ENCODE data around the gene RSPO4.

RSPO4 gene

DNA sequence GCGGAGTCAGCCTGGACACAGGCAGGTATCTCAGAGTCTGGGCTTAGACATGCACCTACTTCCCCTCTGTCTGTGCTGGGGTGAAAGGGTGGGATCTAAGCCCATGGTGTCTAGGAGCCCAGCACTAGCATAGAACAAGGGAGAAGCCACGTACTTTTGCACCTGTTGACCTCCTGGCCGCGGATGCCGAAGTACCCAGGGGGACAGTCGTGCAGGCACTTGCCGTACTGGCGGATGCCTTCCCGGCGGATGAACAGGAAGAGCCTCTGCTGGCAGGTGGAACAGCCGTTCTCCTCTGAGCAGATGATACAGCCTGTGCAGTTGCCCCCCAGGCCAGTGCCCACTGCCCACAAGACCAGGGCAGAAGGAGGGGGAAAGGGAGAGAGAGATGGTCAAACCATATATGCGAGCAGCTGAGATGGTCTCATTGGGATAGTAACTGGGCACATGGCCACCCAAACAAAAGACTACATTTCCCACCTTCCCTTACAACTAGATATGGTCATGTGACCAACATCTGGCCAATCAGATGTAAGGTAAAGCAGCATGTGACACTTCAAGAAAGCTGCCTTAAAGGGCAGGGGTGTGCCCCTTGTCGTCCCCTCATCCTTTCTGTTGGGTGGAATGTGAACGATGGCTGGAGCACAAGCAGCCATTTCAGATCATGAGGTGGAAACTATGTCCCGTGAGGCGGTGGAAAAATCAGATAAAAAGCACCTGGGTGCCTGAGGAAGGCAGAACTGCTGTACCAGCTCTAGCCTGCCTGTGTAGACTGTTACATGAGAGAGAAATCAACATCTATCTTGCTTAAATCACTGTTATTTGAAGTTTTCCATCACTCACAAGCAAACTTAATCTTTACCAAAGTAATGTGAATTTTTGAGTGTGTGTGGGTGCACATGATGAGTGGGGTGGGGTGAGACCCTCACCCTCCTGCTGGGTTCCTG, 34.0 kb downstream of the RSPO4 start:
- no peak overlapping the region for H3K27ac Mint-ChIP-seq
- H3K4me3 Mint-ChIP-seq: no peak overlapping the region
- H3K9me3 Mint-ChIP-seq: no peaks in the 10 kb centered on the region
- H3K36me3 Mint-ChIP-seq (ENCODE audit: low read depth): no peaks in the 10 kb centered on the region
- no peaks in the 10 kb centered on the region for H3K4me1 Mint-ChIP-seq (ENCODE audit: low read depth)
- DNase-seq: no peak
- peaks cover 7% of the 10 kb centered on the region for H3K27me3 Mint-ChIP-seq

DNA sequence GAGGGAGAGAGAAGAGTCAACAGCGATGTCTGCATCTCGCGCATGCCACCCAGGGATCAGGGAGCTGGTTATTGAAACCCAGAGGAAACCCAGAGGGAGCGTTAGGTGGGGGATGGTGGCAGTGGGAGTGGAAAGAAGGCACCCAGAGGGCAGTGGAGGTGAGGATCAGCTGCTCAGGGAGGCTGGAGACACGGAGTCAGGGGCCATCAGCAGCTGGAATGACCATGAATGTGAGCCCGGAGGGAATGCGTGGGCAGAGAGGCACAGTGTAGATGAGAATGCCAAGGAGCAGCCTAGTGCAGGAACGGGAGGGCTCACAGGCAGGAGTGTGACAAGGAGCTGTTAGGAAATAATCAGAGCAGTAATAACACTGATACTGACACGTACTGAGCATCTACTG, 36.2 kb downstream of the RSPO4 start:
- Mint-ChIP-seq H3K9me3 (no peaks in the 10 kb centered on the region), H3K4me1 (ENCODE audit: low read depth) (no peaks in the 10 kb centered on the region), H3K27ac (no peak overlapping the region), H3K27me3 (peaks cover 7% of the 10 kb centered on the region), H3K4me3 (no peak overlapping the region), H3K36me3 (ENCODE audit: low read depth) (no peaks in the 10 kb centered on the region)
- DNase-seq: no peak

GRCh38 chr20:963795-964194, 38.3 kb downstream of the RSPO4 start:
- H3K9me3 Mint-ChIP-seq: no peaks in the 10 kb centered on the region
- H3K4me3 Mint-ChIP-seq: no peak overlapping the region
- H3K27ac Mint-ChIP-seq: no peak overlapping the region
- no peaks in the 10 kb centered on the region for H3K36me3 Mint-ChIP-seq (ENCODE audit: low read depth)
- H3K27me3 Mint-ChIP-seq: peaks cover 14% of the 10 kb centered on the region
- no peaks in the 10 kb centered on the region for H3K4me1 Mint-ChIP-seq (ENCODE audit: low read depth)
- DNase-seq: no peak

- H3K9me3 Mint-ChIP-seq: no peaks in the 10 kb centered on the region
- H3K36me3 Mint-ChIP-seq (ENCODE audit: low read depth): no peaks in the 10 kb centered on the region
- H3K27me3 Mint-ChIP-seq: peaks cover 10% of the 10 kb centered on the region
- H3K4me1 Mint-ChIP-seq (ENCODE audit: low read depth): no peaks in the 10 kb centered on the region
- no peak overlapping the region for H3K27ac Mint-ChIP-seq
- H3K4me3 Mint-ChIP-seq: no peak overlapping the region
- DNase-seq: no peak
Observed at GRCh38 chr20:962683-963082, 39.4 kb downstream of the RSPO4 start.

- Mint-ChIP-seq H3K36me3 (ENCODE audit: low read depth) (no peaks in the 10 kb centered on the region), H3K27ac (no peak overlapping the region), H3K4me1 (ENCODE audit: low read depth) (no peaks in the 10 kb centered on the region), H3K4me3 (no peak overlapping the region), H3K9me3 (no peaks in the 10 kb centered on the region), H3K27me3 (peaks cover 10% of the 10 kb centered on the region)
- DNase-seq: no peak
Observed at GRCh38 chr20:962223-962622, 39.9 kb downstream of the RSPO4 start.

DNA sequence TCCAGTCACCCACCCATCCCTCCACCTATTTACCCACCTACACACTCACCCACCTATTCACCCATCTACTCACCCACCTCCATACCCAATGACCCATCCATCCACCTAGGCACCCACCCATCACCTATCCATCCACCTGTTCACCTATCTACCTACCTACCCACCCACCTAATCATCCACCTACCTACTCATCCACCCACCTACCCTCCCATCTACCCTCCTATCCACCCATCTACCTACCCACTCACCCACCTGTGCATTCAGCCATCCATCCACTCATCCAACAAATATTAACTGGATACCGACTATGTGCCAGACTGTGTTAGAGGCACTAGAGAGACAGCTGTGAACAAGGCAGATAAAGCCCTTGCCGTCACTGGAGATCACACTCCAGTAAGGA, 40.3 kb downstream of the RSPO4 start:
- no peak for DNase-seq
- Mint-ChIP-seq H3K4me1 (ENCODE audit: low read depth) (no peaks in the 10 kb centered on the region), H3K27me3 (peaks cover 11% of the 10 kb centered on the region)

DNA sequence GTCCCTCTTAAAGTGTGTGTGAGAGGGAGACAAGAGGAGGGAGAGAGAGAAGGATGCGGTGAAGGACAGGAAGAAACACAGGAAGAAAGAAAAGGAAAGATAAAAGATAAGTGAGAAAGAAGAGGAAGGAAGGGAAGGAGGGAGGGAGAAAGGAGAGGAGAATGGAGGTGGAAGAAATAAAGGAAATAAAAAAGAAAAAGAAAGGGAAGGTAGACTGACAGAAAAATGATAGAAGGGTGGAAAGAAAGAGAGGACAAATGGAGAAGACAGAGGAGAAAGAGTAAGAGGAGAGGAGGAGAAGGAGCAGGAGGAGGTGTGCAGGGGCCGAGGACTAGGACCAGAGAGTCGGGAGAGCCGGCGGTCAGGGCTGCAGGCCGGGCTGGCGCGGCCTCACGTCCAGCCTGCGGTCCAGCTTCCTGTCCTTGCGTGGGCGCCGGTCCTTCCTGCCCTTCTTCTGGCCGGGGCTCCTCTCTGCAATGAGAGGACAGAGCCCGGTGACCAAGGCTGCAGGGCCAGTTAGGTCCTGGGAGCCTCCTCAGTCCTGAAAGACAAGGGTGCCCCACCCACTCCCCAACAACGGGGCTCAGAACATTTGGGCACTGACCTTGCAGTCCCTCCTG, 42.0 kb downstream of the RSPO4 start:
- Mint-ChIP-seq H3K9me3 (no peaks in the 10 kb centered on the region), H3K27ac (no peak overlapping the region)

More for the DNA sequence above, 40.3 kb downstream of the RSPO4 start:
- Mint-ChIP-seq H3K4me3 (no peak overlapping the region), H3K27ac (no peak overlapping the region), H3K36me3 (ENCODE audit: low read depth) (no peaks in the 10 kb centered on the region), H3K9me3 (no peaks in the 10 kb centered on the region)

DNA sequence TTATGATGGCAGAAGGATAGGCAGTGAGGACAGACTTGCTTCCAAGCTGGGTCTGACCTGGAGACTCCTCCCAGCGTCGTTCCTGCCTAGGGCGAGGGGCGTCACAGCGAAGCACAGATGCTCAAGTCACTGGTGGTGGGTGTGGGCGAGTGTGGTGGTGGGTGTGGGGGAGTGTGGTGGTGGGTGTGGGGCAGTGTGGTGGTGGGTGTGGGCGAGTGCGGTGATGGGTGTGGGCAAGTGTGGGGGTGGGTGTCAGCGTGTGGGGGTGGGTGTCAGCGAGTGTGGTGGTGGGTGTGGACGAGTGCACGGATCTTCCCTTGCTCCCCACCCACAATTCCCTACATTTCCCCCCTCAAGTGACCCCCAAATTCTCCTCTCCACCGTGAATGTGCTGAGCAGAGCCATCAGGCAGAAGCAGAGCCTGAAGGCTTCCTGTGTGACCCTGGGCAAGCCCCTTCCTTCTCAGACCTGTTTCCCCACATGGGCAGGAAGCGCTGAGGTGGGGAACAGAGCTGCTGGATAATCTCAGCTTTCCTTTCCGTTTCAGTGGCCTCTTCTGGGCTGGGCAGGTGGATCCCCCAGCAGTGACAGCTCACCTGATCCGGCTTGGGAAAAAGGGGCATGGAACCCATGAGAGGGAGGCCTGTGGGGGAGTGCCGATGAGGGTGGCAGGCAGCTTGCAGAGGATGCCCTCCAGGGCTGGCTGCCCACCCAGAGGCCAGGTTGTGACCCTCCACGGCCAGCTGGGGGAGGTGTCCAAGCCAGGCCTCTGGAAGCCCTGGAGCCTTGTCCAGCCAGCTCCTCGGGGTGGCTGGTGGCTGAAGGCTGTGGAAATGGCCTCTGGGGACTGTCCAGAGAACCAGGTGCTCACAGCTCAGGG, 42.9 kb downstream of the RSPO4 start:
- H3K36me3 Mint-ChIP-seq (ENCODE audit: low read depth): no peaks in the 10 kb centered on the region
- DNase-seq: no peak
- no peak overlapping the region for H3K4me3 Mint-ChIP-seq
- peaks cover 32% of the 10 kb centered on the region for H3K27me3 Mint-ChIP-seq
- no peak overlapping the region for H3K27ac Mint-ChIP-seq
- peaks cover 3% of the 10 kb centered on the region for H3K4me1 Mint-ChIP-seq (ENCODE audit: low read depth)
- H3K9me3 Mint-ChIP-seq: no peaks in the 10 kb centered on the region

More for the DNA sequence above, 42.0 kb downstream of the RSPO4 start:
- DNase-seq: no peak
- peaks cover 3% of the 10 kb centered on the region for H3K4me1 Mint-ChIP-seq (ENCODE audit: low read depth)
- peaks cover 27% of the 10 kb centered on the region for H3K27me3 Mint-ChIP-seq
- H3K4me3 Mint-ChIP-seq: no peak overlapping the region
- H3K36me3 Mint-ChIP-seq (ENCODE audit: low read depth): no peaks in the 10 kb centered on the region

- Mint-ChIP-seq H3K27me3 (peaks cover 42% of the 10 kb centered on the region), H3K27ac (no peak overlapping the region), H3K36me3 (ENCODE audit: low read depth) (no peaks in the 10 kb centered on the region), H3K4me1 (ENCODE audit: low read depth) (peaks cover 3% of the 10 kb centered on the region), H3K9me3 (no peaks in the 10 kb centered on the region), H3K4me3 (no peak overlapping the region)
- DNase-seq: no peak
Observed at GRCh38 chr20:957544-957943, 44.6 kb downstream of the RSPO4 start.

DNA sequence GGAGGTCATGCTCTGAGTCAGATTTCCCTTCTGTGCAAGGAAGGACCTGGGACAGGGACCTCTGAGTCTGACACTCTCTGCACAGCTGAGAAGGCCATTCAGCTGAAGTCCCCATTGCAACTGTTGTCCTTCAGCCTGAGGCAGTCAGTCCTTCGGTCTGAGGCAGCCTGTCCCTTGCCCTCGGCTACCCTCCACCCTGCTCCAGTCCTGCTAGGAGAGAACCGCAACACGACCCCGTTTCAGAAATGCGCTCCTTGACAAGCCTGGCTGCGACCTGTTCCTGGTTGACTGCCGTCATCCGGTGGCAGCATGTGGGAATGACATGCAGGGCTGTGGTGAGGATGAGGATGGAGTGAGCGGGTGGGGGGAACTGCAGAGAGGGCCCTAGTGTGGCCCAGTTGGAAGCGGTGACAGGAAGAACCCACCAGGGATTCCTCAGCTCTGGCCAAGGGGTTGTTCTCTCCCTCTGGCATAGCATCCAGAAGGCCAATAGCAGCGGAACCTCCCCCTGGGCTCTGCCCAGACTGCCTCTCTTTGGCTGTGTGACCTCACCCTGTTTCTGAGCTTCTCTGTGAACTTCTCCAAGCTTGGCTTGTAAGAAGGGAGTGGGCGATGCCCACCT, 45.7 kb downstream of the RSPO4 start:
- H3K9me3 Mint-ChIP-seq: no peaks in the 10 kb centered on the region
- no peak overlapping the region for H3K4me3 Mint-ChIP-seq
- no peak overlapping the region for H3K27ac Mint-ChIP-seq
- no peaks in the 10 kb centered on the region for H3K36me3 Mint-ChIP-seq (ENCODE audit: low read depth)
- DNase-seq: peak; percentile 88
- H3K4me1 Mint-ChIP-seq (ENCODE audit: low read depth): peaks cover 3% of the 10 kb centered on the region
- peaks cover 52% of the 10 kb centered on the region for H3K27me3 Mint-ChIP-seq

- no peak for DNase-seq
- H3K27ac Mint-ChIP-seq: no peak overlapping the region
- H3K36me3 Mint-ChIP-seq (ENCODE audit: low read depth): no peaks in the 10 kb centered on the region
- peaks cover 53% of the 10 kb centered on the region for H3K27me3 Mint-ChIP-seq
- H3K4me3 Mint-ChIP-seq: no peak overlapping the region
- no peaks in the 10 kb centered on the region for H3K9me3 Mint-ChIP-seq
- H3K4me1 Mint-ChIP-seq (ENCODE audit: low read depth): peaks cover 3% of the 10 kb centered on the region
Observed at GRCh38 chr20:955656-956055, 46.5 kb downstream of the RSPO4 start.

DNA sequence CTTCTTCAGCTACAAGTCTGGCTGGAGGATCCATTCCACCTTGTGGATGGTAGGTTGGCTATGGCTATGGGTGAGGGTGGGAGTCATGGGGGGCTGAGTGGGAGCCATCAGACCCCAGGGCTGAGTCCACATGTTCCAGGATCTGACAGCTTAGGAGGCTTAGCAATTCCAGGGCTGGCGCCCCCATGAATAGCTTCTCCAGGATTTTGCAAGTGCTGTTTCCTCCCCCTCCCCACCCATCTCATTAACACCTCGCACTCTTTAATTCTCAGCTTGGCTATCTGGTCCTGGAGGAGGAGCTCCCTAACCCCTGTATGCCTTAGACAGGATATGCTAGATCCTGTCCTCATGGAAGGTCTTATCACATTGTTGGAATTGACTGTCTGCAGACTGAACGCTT, 47.0 kb downstream of the RSPO4 start:
- no peaks in the 10 kb centered on the region for H3K36me3 Mint-ChIP-seq (ENCODE audit: low read depth)
- peaks cover 52% of the 10 kb centered on the region for H3K27me3 Mint-ChIP-seq
- no peaks in the 10 kb centered on the region for H3K9me3 Mint-ChIP-seq
- H3K4me1 Mint-ChIP-seq (ENCODE audit: low read depth): peaks cover 3% of the 10 kb centered on the region
- DNase-seq: no peak
- H3K4me3 Mint-ChIP-seq: no peak overlapping the region
- H3K27ac Mint-ChIP-seq: no peak overlapping the region

DNA sequence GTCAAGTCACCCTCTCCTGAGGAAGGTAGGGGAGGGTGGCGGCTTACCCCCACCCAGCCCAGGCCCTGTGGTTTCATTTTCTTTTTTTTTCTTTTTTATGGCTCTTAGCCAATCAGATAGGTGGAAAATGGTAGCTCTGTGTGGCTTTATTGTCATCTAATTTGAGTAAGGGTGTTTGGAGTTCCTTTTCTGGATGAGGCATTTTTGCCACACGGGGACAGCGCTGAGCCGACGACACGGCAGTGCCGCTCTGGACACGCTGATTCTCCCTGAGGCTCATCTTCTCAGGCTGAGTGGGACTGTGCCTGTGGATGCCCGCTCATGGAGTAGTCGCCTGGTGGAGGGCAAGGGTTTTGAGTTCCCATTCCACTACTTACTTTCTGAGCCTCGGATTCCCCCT, 48.4 kb downstream of the RSPO4 start:
- no peaks in the 10 kb centered on the region for H3K9me3 Mint-ChIP-seq
- H3K4me3 Mint-ChIP-seq: no peak overlapping the region
- H3K36me3 Mint-ChIP-seq (ENCODE audit: low read depth): no peaks in the 10 kb centered on the region
- H3K27me3 Mint-ChIP-seq: peaks cover 52% of the 10 kb centered on the region
- H3K4me1 Mint-ChIP-seq (ENCODE audit: low read depth): peaks cover 3% of the 10 kb centered on the region
- H3K27ac Mint-ChIP-seq: no peak overlapping the region
- DNase-seq: no peak

DNA sequence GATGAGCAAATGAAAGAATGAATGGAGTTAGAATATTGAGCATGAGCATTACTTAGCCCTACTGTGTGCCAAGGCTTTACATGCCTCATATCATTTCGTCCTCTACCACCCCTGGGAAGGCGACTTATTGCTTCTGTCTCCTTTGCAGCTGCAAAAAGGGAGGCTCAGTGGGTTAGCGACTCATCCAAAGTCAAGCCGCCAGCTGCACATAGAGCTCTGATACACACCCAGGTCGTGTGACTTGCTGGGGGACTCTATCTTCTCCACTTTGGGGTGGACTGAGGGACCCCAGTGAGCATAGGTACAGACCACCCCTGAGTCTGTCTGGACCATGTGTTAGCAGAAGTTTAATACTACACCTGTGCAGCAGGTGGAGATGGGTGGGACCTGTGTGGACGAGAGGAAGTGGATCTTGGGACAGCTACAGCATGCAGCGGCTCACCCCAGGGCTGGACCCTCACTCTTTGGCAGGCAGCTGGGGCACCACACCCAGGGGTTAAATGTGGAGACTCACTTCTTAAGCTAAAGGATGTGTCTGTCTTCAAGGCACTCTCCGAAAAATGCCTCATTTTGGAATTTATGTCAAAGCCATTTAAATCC, 49.8 kb downstream of the RSPO4 start:
- H3K9me3 Mint-ChIP-seq: no peaks in the 10 kb centered on the region
- no peak overlapping the region for H3K4me3 Mint-ChIP-seq
- peaks cover 60% of the 10 kb centered on the region for H3K27me3 Mint-ChIP-seq
- no peaks in the 10 kb centered on the region for H3K36me3 Mint-ChIP-seq (ENCODE audit: low read depth)
- H3K4me1 Mint-ChIP-seq (ENCODE audit: low read depth): peaks cover 3% of the 10 kb centered on the region
- H3K27ac Mint-ChIP-seq: no peak overlapping the region
- no peak for DNase-seq

Data from activated T-cell treated with anti-CD3 and anti-CD28 coated beads, Interleukin-2, amount 50 U/mL, for 24 hours (primary cell).